SW 1271 (cell line): ENCODE data around the gene SHB.
"Not testable (repeated sequence)": the region's sequence is repeated elsewhere in the genome, so short reads cannot be mapped to it uniquely, and the experiment has no call there.

Source experiments
- DNase-seq, 2 experiments: peaks; one replicate each; lab custom pipeline; 2025; lab: John Stamatoyannopoulos, UW

Gene SHB

GRCh38 chr9:37918665-37919170, 150.3 kb downstream of the SHB start:
- DNase-seq, result no peak

- no peak for DNase-seq
These were observed 151.0 kb downstream of the SHB start for GRCh38 chr9:37917801-37918664.

GRCh38 chr9:37917313-37917731, 151.7 kb downstream of the SHB start:
- DNase-seq, result no peak

GRCh38 chr9:37916471-37917312, 152.3 kb downstream of the SHB start:
- no peak for DNase-seq

- DNase-seq, result no peak
These were observed 153.0 kb downstream of the SHB start for GRCh38 chr9:37915911-37916470.

GRCh38 chr9:37914701-37915358, 154.2 kb downstream of the SHB start:
- DNase-seq, result no peak

- no peak for DNase-seq
These were observed 154.9 kb downstream of the SHB start for GRCh38 chr9:37914154-37914551.

- peak; percentile 39 to 52 for DNase-seq
These were observed 155.4 kb downstream of the SHB start for GRCh38 chr9:37913480-37914153.

GRCh38 chr9:37911271-37911681, 157.8 kb downstream of the SHB start:
- no peak for DNase-seq

GRCh38 chr9:37910271-37910670, 158.8 kb downstream of the SHB start:
- no peak for DNase-seq

- not testable (repeated sequence) for DNase-seq
These were observed 159.2 kb downstream of the SHB start for GRCh38 chr9:37909836-37910235.

GRCh38 chr9:37909326-37909725, 159.7 kb downstream of the SHB start:
- DNase-seq, result no peak

- DNase-seq, result no peak
These were observed 160.3 kb downstream of the SHB start for GRCh38 chr9:37908698-37909186.

- DNase-seq, result no peak
These were observed 160.7 kb downstream of the SHB start for GRCh38 chr9:37908283-37908682.

- no peak for DNase-seq
These were observed 162.5 kb downstream of the SHB start for GRCh38 chr9:37906312-37907239.

GRCh38 chr9:37905776-37906175, 163.3 kb downstream of the SHB start:
- no peak for DNase-seq

- no peak for DNase-seq
These were observed 163.9 kb downstream of the SHB start for GRCh38 chr9:37905131-37905505.

GRCh38 chr9:37904445-37905130, 164.4 kb downstream of the SHB start:
- DNase-seq, result no peak

- DNase-seq, result peak; percentile 32 to 75
These were observed 165.2 kb downstream of the SHB start, which contains the start of gene SLC25A51 for GRCh38 chr9:37903647-37904444. Gene SLC25A51, minus strand, starts transcription at chr9:37904127. Its CDS starts 15,577 bp downstream, at chr9:37888550.
